NCI-H2107 treated with DMSO at 0.1 percent for 48 hours (cell line): Measurements from ENCODE around the gene VIPR2.
"Not testable (repeated sequence)": the region's sequence is repeated elsewhere in the genome, so short reads cannot be mapped to it uniquely, and the experiment has no call there.

Experiments
- DNase-seq: peaks from one replicate; lab custom pipeline; 2025; ENCODE audit not compliant: unreplicated experiment; lab: John Stamatoyannopoulos, UW

The VIPR2 gene

DNA sequence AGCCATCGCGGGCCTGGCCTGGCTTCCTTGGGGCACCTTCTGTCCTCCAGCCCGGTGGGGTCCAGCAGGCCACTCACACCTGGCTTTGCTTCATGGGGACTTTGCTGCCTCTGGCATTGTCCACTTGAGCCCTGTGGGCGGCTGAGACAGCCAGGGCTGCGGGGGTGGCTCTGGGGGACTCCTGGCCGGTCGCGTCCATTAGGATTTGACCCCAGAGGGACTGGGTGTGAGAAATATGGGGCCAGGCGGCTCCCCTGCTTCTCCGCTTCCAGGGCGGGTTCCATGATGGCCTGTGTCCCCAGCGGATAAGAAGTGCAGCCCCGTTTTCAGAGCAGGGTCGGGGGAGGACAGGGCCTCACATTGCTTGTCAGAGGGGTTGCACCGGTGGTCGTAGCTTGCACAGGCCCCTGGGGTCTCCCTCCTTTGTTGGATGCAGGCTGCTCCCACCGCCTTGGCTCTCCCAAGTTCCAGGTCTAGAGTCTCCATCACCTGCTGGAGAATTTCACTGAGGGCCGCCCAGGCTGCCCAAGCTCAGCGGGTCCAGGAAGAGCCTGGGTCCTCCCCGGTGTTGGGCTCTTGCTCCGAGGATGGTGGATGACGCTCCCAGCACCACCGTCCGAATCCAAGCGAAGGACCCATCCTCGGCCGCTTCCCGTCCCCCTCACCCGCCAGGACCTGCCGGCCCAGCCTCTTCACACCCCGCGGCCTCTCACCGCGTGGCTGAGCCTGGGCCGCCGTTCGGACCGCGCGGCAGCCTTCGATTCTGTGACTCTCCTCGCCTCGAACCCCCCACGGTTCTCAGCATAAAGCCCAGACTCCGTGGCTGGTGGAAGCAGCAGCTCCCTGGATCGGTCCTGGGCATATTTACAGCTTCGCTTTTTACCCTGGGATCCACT is 148.2 kb downstream of the VIPR2 start:
- DNase-seq: no peak

GRCh38 chr7:158995514-158995913 is 149.2 kb downstream of the VIPR2 start:
- DNase-seq: no peak

- DNase-seq: no peak
Measured at GRCh38 chr7:158994687-158995086, 150.0 kb downstream of the VIPR2 start.

DNA sequence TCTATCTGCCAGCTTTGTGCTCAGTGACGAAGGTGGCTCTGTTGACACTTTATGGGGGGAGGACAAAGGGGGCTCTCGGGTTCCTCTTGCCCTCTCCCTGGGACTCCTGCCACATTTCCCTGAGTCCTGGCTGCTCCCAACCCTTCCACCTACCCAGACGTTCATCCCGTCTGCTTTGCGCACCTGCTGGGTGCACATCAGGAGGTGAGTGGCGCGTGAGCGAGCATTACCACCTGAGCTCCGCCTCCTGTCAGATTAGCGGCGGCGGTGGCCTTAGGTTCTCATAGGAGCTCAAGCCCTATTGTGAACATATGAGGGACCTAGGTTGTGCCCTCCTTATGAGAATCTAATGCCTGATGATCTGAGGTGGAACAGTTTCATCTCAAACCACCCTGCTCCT is 151.1 kb downstream of the VIPR2 start:
- DNase-seq: no peak

DNA sequence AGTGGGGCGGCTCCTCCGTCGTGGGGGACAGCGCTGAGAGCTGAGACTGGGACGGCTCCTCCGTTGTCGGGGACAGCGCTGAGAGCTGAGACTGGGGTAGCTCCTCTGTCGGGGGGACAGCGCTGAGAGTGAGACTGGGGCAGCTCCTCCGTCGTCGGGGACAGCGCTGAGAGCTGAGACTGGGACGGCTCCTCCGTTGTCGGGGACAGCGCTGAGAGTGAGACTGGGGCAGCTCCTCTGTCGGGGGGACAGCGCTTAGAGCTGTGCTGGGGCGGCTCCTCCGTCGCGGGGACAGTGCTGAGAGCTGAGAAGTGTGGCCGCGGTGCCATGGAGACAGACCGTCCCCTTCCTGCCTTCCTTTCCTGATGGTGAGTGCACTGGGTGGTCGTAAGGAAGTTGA is 151.9 kb downstream of the VIPR2 start:
- no peak for DNase-seq

- no peak for DNase-seq
Measured at GRCh38 chr7:158991824-158992621, 152.6 kb downstream of the VIPR2 start.

GRCh38 chr7:158988996-158989395 is 155.7 kb downstream of the VIPR2 start:
- no peak for DNase-seq

DNA sequence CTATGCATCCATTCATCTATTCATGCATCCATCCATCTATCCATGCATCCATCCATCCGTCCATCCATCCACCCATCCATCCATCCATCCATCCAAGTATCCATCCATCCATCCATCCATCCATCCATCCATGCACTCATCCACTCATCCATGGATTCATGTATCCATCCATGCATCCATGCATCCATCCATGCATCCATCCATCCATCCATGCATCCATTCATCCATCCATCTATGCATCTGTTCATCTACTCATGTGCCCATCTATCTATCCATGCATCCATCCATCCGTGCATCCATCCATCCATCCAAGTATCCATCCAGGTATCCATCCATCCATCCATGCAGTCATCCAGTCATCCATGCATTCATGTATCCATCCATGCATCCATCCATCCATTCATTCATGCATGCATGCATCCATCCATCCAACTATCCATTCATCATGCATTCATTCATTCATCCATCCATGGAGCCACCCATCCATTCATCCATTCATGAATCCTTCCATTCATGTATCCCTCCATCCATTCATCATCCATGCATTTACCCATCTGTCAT is 156.3 kb downstream of the VIPR2 start:
- DNase-seq: no peak

- no peak for DNase-seq
Measured at GRCh38 chr7:158987691-158988090, 157.0 kb downstream of the VIPR2 start.

GRCh38 chr7:158985583-158985982 is 159.1 kb downstream of the VIPR2 start:
- no peak for DNase-seq

GRCh38 chr7:158984007-158984406 is 160.7 kb downstream of the VIPR2 start:
- not testable (repeated sequence) for DNase-seq

DNA sequence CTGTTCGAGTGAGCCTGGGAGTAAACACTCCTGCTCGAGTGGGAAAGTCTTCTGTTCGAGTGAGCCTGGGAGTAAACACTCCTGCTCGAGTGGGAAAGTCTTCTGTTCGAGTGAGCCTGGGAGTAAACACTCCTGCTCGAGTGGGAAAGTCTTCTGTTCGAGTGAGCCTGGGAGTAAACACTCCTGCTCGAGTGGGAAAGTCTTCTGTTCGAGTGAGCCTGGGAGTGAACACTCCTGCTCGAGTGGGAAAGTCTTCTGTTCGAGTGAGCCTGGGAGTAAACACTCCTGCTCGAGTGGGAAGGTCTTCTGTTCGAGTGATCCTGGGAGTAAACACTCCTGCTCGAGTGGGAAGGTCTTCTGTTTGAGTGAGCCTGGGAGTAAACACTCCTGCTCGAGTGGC is 162.6 kb downstream of the VIPR2 start:
- DNase-seq: not testable (repeated sequence)

GRCh38 chr7:158979635-158980351 is 164.9 kb downstream of the VIPR2 start:
- DNase-seq: no peak

- no peak for DNase-seq
Measured at GRCh38 chr7:158979023-158979529, 165.6 kb downstream of the VIPR2 start.
